Heart left ventricle (tissue), 13 donors: ENCODE results near the gene SLC5A9.

Experiments used
- POLR2A ChIP-seq, 2 donors: fragments of 450-650 bp; IDR thresholded peaks; one replicate each; pipeline ENCODE4 v1.6.1; 2017; ENCODE audit warnings: antibody characterized with exemption in 2 of 2, mild to moderate bottlenecking in 2 of 2, moderate library complexity in 2 of 2
- TF ChIP-seq, protein P1 (sequence below), 12 donors: fragments of 200-600 bp; sonication (generic) in 4 of 12; IDR thresholded peaks; one replicate each; pipeline versions ENCODE4 v1.5.0 to v1.8.0; 2018 to 2022; ENCODE audit warnings: antibody characterized with exemption in 12 of 12, mild to moderate bottlenecking in 5 of 12
- donor health status: ischemic (EF 13 %, LVEDD 7.1; RV severe dilation, severe dysfunction).
- donor health status: DM: no; HTN: yes; CAD: no.
- donor health status: DM: no; HTN: no; CAD: no.
- donor health status: ischemic (EF 25% LVEDD 6.9; RV normal size, moderate dysfunction).
- donor health status: ischemic (EF 25% LVEDD 5.7; RV mildly dilated, moderate dysfunction).
- donor health status: ischemic (EF 35%, LVEDD 5.7; RV mildly dilated, moderate dysfunction).
- donor health status: nonischemic (EF 11% LVEDD 7.7; RV severe dilation, severe dysfunction).
- donor health status: DM: yes; HTN: yes; CAD: no.
- donor health status: PGD.
- donor health status: ischemic (EF 29% LVEDD 5.4; RV normal size, mild dysfunction).
- donor health status: nonischemic (EF 23%, LVEDD 6.1; RV moderate dilation, normal function).

DNA sequence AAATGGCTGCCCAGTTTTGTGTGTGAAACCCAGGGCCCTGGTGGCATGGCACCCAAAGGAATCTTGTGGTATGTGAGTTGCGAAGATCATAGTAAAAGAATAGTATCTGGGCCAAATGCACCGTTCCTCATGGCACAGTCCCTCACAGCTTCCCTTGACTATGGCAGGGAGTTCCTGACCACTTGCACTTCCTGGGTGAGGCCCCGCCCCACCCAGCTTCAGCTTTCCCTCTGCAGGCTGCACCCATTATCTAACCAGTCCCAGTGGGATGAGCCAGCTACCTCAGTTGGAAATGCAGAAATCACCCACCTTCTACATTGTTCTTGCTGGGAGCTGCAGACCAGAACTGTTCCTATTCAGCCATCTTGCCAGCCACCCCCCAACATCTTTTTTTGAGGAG is 63.0 kb downstream of the SLC5A9 start:
- TF ChIP-seq, protein P1, sequence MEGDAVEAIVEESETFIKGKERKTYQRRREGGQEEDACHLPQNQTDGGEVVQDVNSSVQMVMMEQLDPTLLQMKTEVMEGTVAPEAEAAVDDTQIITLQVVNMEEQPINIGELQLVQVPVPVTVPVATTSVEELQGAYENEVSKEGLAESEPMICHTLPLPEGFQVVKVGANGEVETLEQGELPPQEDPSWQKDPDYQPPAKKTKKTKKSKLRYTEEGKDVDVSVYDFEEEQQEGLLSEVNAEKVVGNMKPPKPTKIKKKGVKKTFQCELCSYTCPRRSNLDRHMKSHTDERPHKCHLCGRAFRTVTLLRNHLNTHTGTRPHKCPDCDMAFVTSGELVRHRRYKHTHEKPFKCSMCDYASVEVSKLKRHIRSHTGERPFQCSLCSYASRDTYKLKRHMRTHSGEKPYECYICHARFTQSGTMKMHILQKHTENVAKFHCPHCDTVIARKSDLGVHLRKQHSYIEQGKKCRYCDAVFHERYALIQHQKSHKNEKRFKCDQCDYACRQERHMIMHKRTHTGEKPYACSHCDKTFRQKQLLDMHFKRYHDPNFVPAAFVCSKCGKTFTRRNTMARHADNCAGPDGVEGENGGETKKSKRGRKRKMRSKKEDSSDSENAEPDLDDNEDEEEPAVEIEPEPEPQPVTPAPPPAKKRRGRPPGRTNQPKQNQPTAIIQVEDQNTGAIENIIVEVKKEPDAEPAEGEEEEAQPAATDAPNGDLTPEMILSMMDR (IDR thresholded peaks at IDR 0.05): no peak
- no peak for TF ChIP-seq POLR2A (IDR thresholded peaks at IDR 0.05)
